HepG2 (cell line): Measurements from ENCODE around the gene ST14. TPM values are rescaled to one million over a fixed set of nuclear protein-coding genes. Genes with fewer than 3 reads are reported as not detected.

Experiments
- AKNA ChIP-seq: sonication (generic); formaldehyde crosslinking; IDR thresholded peaks from 2 replicates; pipeline ENCODE4 v1.4.0; 2020; ENCODE audit warnings: missing genetic modification reagents, borderline replicate concordance
- ATF3 ChIP-seq: sonication (generic); formaldehyde crosslinking; IDR thresholded peaks from 2 replicates; pipeline ENCODE4 v1.4.0; 2020; ENCODE audit warnings: missing genetic modification reagents
- BCL6 ChIP-seq: IDR thresholded peaks from 2 replicates; pipeline ENCODE4 v1.6.1; 2016; ENCODE audit warnings: missing genetic modification reagents, missing compliant biosample characterization
- BRCA1 ChIP-seq: sonication (generic); formaldehyde crosslinking; IDR thresholded peaks from 2 replicates; pipeline ENCODE4 v1.4.0; 2020; ENCODE audit warnings: missing genetic modification reagents
- HCFC1 ChIP-seq: fragments of 150-350 bp; IDR thresholded peaks from 2 replicates; pipeline ENCODE4 v1.6.1; 2014; ENCODE audit warnings: low read depth, low read length
- HNF4A ChIP-seq: sonication (generic); formaldehyde crosslinking; IDR thresholded peaks from 2 replicates; pipeline ENCODE4 v1.4.0; 2020; ENCODE audit warnings: missing genetic modification reagents
- KAT7 ChIP-seq: IDR thresholded peaks from 2 replicates; pipeline ENCODE4 v1.6.1; 2018; ENCODE audit warnings: borderline replicate concordance, missing compliant biosample characterization
- MXD4 ChIP-seq: IDR thresholded peaks from 2 replicates; pipeline ENCODE4 v1.6.1; 2016; ENCODE audit warnings: mild to moderate bottlenecking, missing biosample characterization, missing genetic modification reagents
- NFRKB ChIP-seq: fragments of 450-650 bp; IDR thresholded peaks from 2 replicates; pipeline ENCODE4 v1.6.1; 2017
- ZNF124 ChIP-seq: sonication (generic); formaldehyde crosslinking; IDR thresholded peaks from 2 replicates; pipeline ENCODE4 v1.4.0; 2020; ENCODE audit warnings: missing genetic modification reagents
- ZNF546 ChIP-seq: sonication (generic); formaldehyde crosslinking; conservative IDR thresholded peaks from 2 replicates; pipeline ENCODE4 v1.8.1; 2023; ENCODE audit warnings: mild to moderate bottlenecking, missing genetic modification reagents
- ZNF616 ChIP-seq: sonication (generic); formaldehyde crosslinking; IDR thresholded peaks from 2 replicates; pipeline ENCODE4 v1.5.0; 2020; ENCODE audit warnings: low read depth, mild to moderate bottlenecking, missing genetic modification reagents
- ZNF646 ChIP-seq: sonication (generic); formaldehyde crosslinking; IDR thresholded peaks from 2 replicates; pipeline ENCODE4 v1.9.0; 2021; ENCODE audit warnings: mild to moderate bottlenecking, missing genetic modification reagents
- polyA plus RNA-seq, 8 experiments: library from polyadenylated mRNA; depleted of rRNA in 3 of 8; stranded (reverse) in 7 of 8; unstranded in 1 of 8; fragments of >200 nt; fragmentation: Illumina TruSeq in 4 of 8; extraction: Trizol in 4 of 8; gene quantifications; 2 replicates each; pipeline versions ENCODE4 v1.2.1 to v1.2.3, GENCODE V29; 2011 to 2016; ENCODE audit warnings: low read depth in 4 of 8, missing spikeins in 1 of 8, mixed read lengths in 1 of 8; ENCODE audit not compliant: insufficient read depth in 1 of 8
- total RNA-seq, 5 experiments: library from RNA; depleted of rRNA; stranded (reverse); fragments of >200 nt; fragmentation: Illumina TruSeq; extraction: Trizol; gene quantifications; 2 replicates each; pipeline ENCODE4 v1.2.3, GENCODE V29; 2016; ENCODE audit warnings: low read depth in 1 of 5
- TF ChIP-seq, protein P1 (sequence below): sonication (generic); formaldehyde crosslinking; IDR thresholded peaks from 2 replicates; pipeline ENCODE4 v1.4.0; 2020; ENCODE audit warnings: mild to moderate bottlenecking, missing genetic modification reagents, borderline replicate concordance

Gene ST14
- total and polyA plus RNA-seq, 2 of the 13 experiments (the other 11 are each of a cell fraction or from before 2014, with no cell fraction given), result 0.88 to 1.4 TPM

DNA sequence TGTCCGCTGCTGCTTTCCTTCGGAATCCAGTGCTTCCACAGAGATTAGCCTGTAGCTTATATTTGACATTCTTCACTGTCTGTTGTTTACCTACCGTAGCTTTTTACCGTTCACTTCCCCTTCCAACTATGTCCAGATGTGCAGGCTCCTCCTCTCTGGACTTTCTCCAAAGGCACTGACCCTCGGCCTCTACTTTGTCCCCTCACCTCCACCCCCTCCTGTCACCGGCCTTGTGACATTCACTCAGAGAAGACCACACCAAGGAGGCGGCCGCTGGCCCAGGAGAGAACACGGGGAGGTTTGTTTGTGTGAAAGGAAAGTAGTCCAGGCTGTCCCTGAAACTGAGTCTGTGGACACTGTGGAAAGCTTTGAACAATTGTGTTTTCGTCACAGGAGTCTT lies 15.4 kb upstream of the ST14 start (continued):
- TF ChIP-seq ZNF616, result no peak
- TF ChIP-seq ZNF124 (CRISPR knock-in tag), result peak; percentile 84; the same call in 1 of the 2 replicates
- no peak for TF ChIP-seq ZNF546 (CRISPR knock-in tag)
- no peak for TF ChIP-seq ZNF646
- peak; percentile 96 for TF ChIP-seq HNF4A (CRISPR knock-in tag)
- no peak for TF ChIP-seq AKNA
- peak; percentile 35; the same call in 1 of the 2 replicates for TF ChIP-seq BCL6
- TF ChIP-seq, protein P1, sequence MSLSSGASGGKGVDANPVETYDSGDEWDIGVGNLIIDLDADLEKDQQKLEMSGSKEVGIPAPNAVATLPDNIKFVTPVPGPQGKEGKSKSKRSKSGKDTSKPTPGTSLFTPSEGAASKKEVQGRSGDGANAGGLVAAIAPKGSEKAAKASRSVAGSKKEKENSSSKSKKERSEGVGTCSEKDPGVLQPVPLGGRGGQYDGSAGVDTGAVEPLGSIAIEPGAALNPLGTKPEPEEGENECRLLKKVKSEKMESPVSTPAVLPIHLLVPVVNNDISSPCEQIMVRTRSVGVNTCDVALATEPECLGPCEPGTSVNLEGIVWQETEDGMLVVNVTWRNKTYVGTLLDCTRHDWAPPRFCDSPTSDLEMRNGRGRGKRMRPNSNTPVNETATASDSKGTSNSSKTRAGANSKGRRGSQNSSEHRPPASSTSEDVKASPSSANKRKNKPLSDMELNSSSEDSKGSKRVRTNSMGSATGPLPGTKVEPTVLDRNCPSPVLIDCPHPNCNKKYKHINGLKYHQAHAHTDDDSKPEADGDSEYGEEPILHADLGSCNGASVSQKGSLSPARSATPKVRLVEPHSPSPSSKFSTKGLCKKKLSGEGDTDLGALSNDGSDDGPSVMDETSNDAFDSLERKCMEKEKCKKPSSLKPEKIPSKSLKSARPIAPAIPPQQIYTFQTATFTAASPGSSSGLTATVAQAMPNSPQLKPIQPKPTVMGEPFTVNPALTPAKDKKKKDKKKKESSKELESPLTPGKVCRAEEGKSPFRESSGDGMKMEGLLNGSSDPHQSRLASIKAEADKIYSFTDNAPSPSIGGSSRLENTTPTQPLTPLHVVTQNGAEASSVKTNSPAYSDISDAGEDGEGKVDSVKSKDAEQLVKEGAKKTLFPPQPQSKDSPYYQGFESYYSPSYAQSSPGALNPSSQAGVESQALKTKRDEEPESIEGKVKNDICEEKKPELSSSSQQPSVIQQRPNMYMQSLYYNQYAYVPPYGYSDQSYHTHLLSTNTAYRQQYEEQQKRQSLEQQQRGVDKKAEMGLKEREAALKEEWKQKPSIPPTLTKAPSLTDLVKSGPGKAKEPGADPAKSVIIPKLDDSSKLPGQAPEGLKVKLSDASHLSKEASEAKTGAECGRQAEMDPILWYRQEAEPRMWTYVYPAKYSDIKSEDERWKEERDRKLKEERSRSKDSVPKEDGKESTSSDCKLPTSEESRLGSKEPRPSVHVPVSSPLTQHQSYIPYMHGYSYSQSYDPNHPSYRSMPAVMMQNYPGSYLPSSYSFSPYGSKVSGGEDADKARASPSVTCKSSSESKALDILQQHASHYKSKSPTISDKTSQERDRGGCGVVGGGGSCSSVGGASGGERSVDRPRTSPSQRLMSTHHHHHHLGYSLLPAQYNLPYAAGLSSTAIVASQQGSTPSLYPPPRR (CRISPR knock-in tag), result peak; percentile 82; the same call in 1 of the 2 replicates
- TF ChIP-seq MXD4, result peak; percentile 67; the same call in 1 of the 2 replicates
- 0 out of 2 replicates have a peak, but pooled peaks have one; percentile 28 for TF ChIP-seq BRCA1 (CRISPR knock-in tag)
- TF ChIP-seq KAT7 (CRISPR knock-in tag), result peak; percentile 63; the same call in 1 of the 2 replicates
- TF ChIP-seq ATF3 (CRISPR knock-in tag), result no peak
- no peak for TF ChIP-seq HCFC1
- no peak for TF ChIP-seq NFRKB
